Activated CD4-positive, CD25-positive, alpha-beta regulatory T cell treated with anti-CD3 and anti-CD28 coated beads, Interleukin-2, amount 50 U/mL, for 24 hours (primary cell): ENCODE data around the gene RAB2B.
A peak's percentile ranks its signal among the peaks of the same experiment; 100 is the strongest.
"Not testable (repeated sequence)": the region's sequence is repeated elsewhere in the genome, so short reads cannot be mapped to it uniquely, and the experiment has no call there.

ENCODE experiments used
- ATAC-seq, 2 donors: fragments of 150-1000 bp; cut with Tn5 transposase; one replicate each; pipeline ENCODE4 v1.10.0; 2021; ENCODE audit warnings: mild to moderate bottlenecking in 1 of 2, moderate library complexity in 1 of 2

RAB2B gene

DNA sequence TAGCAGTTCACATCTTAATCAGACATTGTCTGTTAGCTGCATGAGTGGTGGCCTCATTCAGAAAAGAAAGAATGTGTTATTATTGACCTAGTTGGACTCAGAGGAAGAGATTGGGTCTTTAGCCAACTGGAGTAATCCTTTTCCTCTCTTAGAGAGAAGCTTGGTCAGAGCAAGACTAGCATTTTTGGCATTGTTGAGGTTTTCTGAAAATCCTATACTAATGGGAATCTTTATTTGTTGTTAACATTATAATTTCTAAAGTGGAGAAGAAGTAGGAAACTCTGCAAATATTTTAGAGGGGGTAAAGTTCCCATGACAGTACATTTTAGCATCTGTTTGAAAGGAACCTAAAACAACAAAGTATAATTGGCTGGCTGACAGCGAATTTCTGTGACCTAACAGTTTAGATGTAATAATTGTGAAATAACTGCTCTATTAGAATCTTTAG is 9.9 kb upstream of the RAB2B start:
- ATAC-seq, result no peak

DNA sequence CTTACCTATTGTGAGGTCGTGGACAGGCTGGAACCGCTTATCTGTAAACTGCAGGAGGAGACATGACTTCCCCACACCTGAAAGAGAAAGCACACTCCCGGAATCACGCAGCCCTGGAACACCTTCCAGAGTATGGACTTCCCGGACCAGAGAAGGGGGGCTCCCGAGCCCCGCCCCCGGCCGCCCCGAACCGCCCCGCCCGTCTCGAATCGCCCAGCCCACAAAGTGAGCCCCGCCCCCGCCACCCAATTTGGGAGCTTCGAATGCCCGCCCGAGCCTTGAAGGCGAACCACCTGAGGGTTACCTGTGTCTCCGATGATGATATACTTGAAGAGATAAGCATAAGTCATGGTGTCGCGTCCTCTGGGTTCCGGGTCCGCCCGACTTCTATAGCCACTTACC is 235 bp downstream of the RAB2B start:
- ATAC-seq, result peak; percentile 31 to 45

DNA sequence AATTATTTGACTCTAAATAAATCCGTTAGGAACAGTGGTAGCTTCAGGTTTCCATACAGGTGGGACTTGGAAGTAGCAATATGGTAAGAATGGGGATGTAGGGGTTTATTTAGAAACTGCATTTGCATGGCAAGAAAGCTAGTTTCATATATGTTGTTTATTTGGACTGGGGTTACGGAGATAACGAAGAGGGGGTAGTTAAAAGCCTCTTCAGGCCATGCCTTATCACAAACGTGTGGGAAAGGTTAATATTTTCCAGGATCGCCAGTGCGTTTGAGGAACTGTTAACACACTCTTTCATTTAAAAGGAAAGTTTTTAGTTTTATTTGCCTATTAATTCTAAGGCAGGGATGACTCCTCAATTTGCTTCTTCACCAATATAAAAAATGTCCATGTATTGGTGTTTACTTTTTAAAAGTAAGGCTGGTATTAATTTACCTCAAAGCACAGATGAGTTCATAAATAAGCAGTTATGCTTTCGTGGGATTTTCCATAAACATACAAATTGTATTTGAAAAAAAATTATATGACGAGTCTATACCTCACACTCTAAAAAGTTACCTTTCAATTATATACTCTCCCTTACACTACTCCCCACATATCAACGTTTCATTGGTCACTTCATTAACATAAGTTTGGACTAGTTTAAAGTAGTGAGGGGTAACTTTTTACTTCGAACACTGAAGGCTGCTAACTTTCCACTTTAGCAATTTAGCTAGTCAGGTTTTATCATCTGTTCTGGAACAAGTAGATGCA is 814 bp downstream of the RAB2B start:
- no peak for ATAC-seq

DNA sequence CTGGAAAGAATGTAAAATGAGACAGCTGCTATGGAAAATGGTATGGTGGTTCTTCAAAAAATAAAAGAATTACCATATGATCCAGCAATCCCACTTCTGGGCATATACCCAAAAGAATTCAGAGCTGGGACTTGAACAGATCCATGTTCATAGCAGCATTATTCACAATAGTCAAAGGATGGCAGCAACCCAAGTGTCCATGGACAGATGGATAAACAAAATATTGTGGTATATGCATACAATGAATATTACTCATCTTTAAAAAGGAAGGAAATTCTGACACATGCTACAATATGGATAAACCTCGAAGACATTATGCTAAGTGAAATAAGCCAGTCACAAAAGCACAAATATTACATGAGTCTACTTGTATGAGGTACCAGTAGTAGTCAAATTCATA is 9.1 kb downstream of the RAB2B start:
- no peak for ATAC-seq

DNA sequence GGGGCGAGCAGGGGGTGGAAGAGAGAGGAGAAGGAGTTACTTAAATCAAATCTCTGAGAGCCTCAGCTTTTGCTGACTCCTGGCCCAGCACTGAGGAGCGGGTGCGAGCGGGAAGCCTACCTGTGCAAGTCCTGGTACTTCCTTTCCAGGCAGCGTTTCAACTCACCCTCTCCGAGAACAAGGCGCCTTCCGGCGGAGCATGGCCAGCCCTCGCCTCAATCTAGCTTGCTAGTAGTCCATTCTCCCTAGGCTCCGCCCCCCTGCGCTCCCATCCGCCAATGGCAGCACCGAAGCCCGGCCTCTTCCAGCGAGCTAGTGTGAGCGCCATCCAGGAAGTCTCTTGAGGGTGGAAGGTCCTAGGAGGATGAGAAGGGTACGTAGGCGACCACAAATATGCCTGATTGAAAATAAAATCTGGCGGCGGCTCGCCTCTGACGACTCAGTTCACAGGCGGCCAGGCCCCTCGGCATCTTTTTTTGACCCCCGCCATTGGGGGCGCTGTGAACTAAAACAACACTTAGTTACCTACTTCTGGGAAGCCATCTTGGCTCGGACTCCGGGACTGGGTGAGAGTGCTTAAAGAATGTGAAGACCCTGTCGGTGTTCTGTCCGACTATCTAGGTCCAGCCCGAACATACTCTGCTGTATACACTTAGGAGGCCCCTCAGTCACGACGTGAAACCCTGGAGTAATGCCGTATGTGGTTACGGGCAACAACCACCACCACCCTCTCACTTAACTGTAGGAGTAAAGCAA is 20.7 kb downstream of the RAB2B start, which contains the start of gene CHD8:
TSS of gene CHD8 (minus strand) at position 212 of the 756 bp plus-strand sequence. CDS start 24,480 bp downstream, outside the sequence.
- ATAC-seq, result peak; percentile 98

- ATAC-seq, result peak in 1 of 2 donors; percentile 9
Observed at GRCh38 chr14:21455592-21455911, 21.2 kb downstream of the RAB2B start.

- no peak for ATAC-seq
Observed at GRCh38 chr14:21454843-21455544, 21.8 kb downstream of the RAB2B start.

- peak; percentile 25 to 36 for ATAC-seq
Observed at GRCh38 chr14:21449899-21450216, 26.9 kb downstream of the RAB2B start.

DNA sequence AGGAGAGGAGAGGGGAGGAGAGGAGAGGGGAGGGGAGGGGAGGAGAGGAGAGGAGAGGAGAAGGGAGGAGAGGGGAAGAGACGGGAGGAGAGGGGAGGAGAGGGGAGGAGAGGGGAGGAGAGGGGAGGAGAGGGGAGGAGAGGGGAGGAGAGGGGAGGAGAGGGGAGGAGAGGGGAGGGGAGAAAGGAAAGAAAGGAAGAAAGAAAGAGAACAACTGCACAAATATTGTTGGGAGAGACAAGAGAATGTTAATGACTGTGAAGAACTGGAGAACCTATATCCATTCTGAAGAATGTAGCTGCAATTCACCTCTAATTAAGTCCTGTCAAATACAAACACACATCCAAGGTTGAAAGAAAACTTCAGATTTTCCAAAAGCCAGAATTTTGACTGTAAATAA is 34.1 kb downstream of the RAB2B start:
- ATAC-seq, result not testable (repeated sequence)

- no peak for ATAC-seq
Observed at GRCh38 chr14:21440859-21441258, 35.9 kb downstream of the RAB2B start.

GRCh38 chr14:21437063-21437901 is 39.5 kb downstream of the RAB2B start:
- ATAC-seq, result peak; percentile 99

DNA sequence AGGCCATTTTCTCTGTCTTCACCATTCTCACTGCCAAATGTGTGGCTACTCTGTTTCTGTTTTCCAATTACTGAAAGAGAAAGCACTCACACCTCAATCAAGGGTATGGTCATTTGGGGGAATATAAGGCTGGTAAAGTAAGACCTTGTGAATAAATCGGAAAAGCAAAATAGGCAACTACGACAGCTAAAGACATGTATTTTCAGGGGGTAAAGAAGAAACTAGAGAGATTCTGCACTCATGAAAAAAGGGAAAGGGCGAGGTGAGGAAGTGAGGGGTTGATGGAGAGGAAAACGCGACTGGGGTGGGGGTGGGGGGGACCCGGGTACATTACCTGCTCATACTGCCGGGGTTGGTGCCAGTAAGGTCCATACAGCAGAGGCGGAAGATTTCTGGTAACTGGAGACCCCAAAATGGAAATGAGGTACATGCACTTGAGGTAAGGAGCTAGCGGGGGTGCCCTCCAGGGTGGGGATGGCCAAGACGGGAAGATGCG is 40.1 kb downstream of the RAB2B start:
- ATAC-seq, result peak; percentile 1 to 7

GRCh38 chr14:21431126-21431525 is 45.6 kb downstream of the RAB2B start:
- ATAC-seq, result no peak

DNA sequence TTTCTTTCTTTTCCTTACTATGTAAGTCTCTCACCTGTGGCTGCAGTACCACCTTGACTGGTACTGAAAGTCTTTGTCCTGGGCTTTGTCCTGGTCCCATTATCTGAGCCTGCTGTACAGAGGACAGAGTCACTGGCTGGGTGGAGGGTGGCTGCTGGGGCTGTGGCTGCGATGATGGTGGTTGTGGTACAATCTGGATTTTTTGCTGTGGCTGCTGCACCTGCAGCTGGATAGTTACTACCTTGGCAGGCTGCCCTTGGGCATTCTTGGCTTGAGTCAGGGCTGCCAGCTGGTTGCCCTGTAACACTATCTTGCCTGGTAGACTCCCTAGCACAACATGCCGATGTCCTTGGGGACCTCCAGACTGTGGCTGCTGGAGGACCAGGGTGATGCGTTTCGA is 47.8 kb downstream of the RAB2B start:
- no peak for ATAC-seq

DNA sequence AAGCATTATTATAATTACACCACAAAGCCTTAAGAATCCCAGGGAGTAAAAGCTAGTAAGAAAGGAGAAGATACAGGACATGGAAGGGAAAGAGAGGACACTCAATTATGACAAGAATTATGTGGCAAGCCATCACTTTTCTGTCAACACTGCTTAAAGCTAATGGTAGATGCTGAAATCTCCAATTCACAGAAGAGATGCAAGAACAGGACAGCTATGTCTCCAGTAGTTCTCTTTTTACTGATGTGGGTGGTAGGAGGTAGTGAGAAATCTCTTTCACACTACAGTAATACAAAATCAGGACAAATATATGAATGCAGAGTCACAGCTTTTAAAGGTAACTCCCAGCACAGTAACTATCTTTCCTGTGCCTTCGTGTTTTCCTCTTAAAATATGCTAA is 50.1 kb downstream of the RAB2B start:
- ATAC-seq, result no peak

DNA sequence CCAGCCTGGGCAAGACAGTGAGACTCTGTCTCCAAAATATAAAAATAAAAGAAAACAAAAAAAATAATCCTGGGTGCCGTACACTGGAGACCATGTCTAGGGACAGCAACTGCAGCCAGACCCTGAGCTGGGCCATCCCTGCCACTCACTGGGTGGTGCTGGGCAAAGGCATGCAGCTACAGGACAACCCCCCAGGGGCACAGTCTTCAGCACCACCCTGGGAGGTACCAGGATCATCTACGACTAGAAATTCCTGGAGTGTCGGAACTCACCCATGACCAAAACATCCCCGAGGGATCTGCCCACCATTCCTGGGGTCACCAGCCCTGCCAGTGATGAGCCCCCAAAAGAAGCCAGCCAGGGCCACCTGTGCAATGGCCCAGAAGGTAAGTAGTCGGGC is 57.2 kb downstream of the RAB2B start:
- no peak for ATAC-seq

DNA sequence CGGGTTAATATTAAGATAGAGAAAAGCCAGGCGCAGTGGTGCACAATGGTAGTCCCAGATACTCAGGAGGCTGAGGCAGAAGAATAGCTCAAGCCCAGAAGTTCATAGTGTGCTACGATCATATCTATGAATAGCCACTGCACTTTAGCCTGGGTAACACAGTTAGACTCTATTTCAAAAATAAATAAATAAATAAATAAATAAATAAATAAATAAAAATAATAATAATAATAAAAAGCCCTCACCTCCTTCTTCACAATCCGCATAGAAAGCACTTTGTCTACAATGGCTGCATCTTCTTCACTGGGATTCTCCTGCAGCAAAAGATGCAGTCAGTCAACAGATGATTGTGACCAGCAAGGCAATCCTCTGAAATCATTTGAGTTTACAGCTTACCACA is 61.4 kb downstream of the RAB2B start:
- no peak for ATAC-seq

- ATAC-seq, result peak; percentile 85 to 86
Observed at GRCh38 chr14:21414137-21414631, 62.6 kb downstream of the RAB2B start.
